8988T (cell line): ENCODE data around the gene CDX1.
A peak's percentile ranks its signal among the peaks of the same experiment; 100 is the strongest.

Experiments
- DNase-seq: peaks from one replicate; pipeline ENCODE4 v3.0.0; 2011

Gene CDX1

GRCh38 chr5:150146862-150147601, 19.5 kb upstream of the CDX1 start:
- no peak for DNase-seq

GRCh38 chr5:150147670-150148069, 18.9 kb upstream of the CDX1 start:
- no peak for DNase-seq

- no peak for DNase-seq
Observed at GRCh38 chr5:150148117-150148927, 18.3 kb upstream of the CDX1 start.

- DNase-seq, result no peak
Observed at GRCh38 chr5:150149618-150150017, 17.0 kb upstream of the CDX1 start.

GRCh38 chr5:150152636-150153462, 13.7 kb upstream of the CDX1 start:
- DNase-seq, result no peak

GRCh38 chr5:150153483-150153882, 13.1 kb upstream of the CDX1 start:
- DNase-seq, result no peak

- no peak for DNase-seq
Observed at GRCh38 chr5:150153957-150154617, 12.5 kb upstream of the CDX1 start.

- no peak for DNase-seq
Observed at GRCh38 chr5:150154618-150155128, 11.9 kb upstream of the CDX1 start.

- DNase-seq, result no peak
Observed at GRCh38 chr5:150155258-150156026, 11.1 kb upstream of the CDX1 start, which contains the start of gene PDGFRB. PDGFRB (minus strand) TSS chr5:150155845; CDS start chr5:150137047, 18,798 bp downstream.

GRCh38 chr5:150156027-150156368, 10.6 kb upstream of the CDX1 start:
- DNase-seq, result no peak

GRCh38 chr5:150156540-150156939, 10.0 kb upstream of the CDX1 start:
- no peak for DNase-seq

GRCh38 chr5:150157168-150157567, 9.4 kb upstream of the CDX1 start:
- no peak for DNase-seq

GRCh38 chr5:150158170-150158949, 8.2 kb upstream of the CDX1 start:
- DNase-seq, result no peak

- DNase-seq, result no peak
Observed at GRCh38 chr5:150159031-150159430, 7.5 kb upstream of the CDX1 start.

GRCh38 chr5:150159741-150160179, 6.8 kb upstream of the CDX1 start:
- no peak for DNase-seq

GRCh38 chr5:150160448-150161081, 6.0 kb upstream of the CDX1 start:
- no peak for DNase-seq

- peak; percentile 94 for DNase-seq
Observed at GRCh38 chr5:150161242-150162141, 5.1 kb upstream of the CDX1 start.

GRCh38 chr5:150162142-150162513, 4.5 kb upstream of the CDX1 start:
- DNase-seq, result no peak

- no peak for DNase-seq
Observed at GRCh38 chr5:150163035-150163434, 3.5 kb upstream of the CDX1 start.
